GM12878 (cell line): ENCODE measurements around the gene TMEM132D. TPM values are rescaled to one million over a fixed set of nuclear protein-coding genes. Genes with fewer than 3 reads are reported as not detected.

ENCODE experiments used
- ATAC-seq: fragments of 200-7000 bp; cut with Tn5 transposase; 3 replicates; pipeline ENCODE4 v1.9.1; 2020; ENCODE audit warnings: mild to moderate bottlenecking, moderate library complexity
- BruUV-seq: library from RNA; stranded (reverse); fragments of 400-500 nt; replicated peaks from 2 replicates; lab custom pipeline; 2021; lab: Mats Ljungman, UMichigan
- CTCF ChIA-PET: fragments of 300-600 bp; sonication (Branson Sonifier 250); formaldehyde crosslinking; extraction: SDS; loops from one replicate; lab custom pipeline; 2021; ENCODE audit warnings: inconsistent platforms; lab: Yijun Ruan, JAX
- POLR2A ChIA-PET: fragments of 350-600 bp; formaldehyde crosslinking; extraction: SDS; loops from one replicate; lab custom pipeline; 2021; ENCODE audit warnings: inconsistent platforms; lab: Charles Lee
- RAD21 ChIA-PET: fragments of 300-600 bp; sonication (Branson Sonifier 250); formaldehyde crosslinking; loops from one replicate; lab custom pipeline; 2023; ENCODE audit warnings: antibody characterized with exemption; ENCODE audit not compliant: unreplicated experiment; lab: Charles Lee
- SMC1A ChIA-PET: fragments of 300-600 bp; sonication (Branson Sonifier 250); formaldehyde crosslinking; loops from one replicate; lab custom pipeline; 2023; ENCODE audit not compliant: unreplicated experiment, uncharacterized antibody; lab: Charles Lee
- DNase-seq: peaks from one replicate; pipeline ENCODE4 v3.0.0-alpha.2; 2011; ENCODE audit warnings: low read depth, low spot score
- FAIRE-seq: peaks from 3 replicates; lab custom pipeline; 2011; peaks lifted over from hg19 to GRCh38; lab: Jason Lieb, UNC
- H2AFZ ChIP-seq: 2 replicates; pipeline ENCODE4 v1.6.0; 2011; ENCODE audit warnings: low read depth, low read length, control low read depth; ENCODE audit not compliant: control insufficient read depth
- H3K27ac ChIP-seq: 2 replicates; pipeline ENCODE4 v1.5.1; 2011; ENCODE audit warnings: control low read depth; ENCODE audit not compliant: control insufficient read depth, insufficient read depth
- H3K27me3 ChIP-seq, 2 experiments: replicated peaks in 1 of 2; 2 replicates each; pipeline versions ENCODE4 v1.6.0 to v1.6.1; 2011; ENCODE audit warnings: low read length in 1 of 2; ENCODE audit not compliant: control insufficient read depth in 2 of 2, insufficient read depth in 2 of 2
- H3K36me3 ChIP-seq, 2 experiments: 2 replicates each; pipeline ENCODE4 v1.5.1; 2011; ENCODE audit warnings: low read length in 1 of 2; ENCODE audit not compliant: control insufficient read depth in 2 of 2, insufficient read depth in 2 of 2
- H3K4me1 ChIP-seq: 2 replicates; pipeline ENCODE4 v1.6.1; 2011; ENCODE audit warnings: mild to moderate bottlenecking, low read length, moderate library complexity, mixed read lengths; ENCODE audit not compliant: control insufficient read depth, insufficient read depth
- H3K4me2 ChIP-seq: 2 replicates; pipeline ENCODE4 v1.6.0; 2011; ENCODE audit warnings: control low read depth; ENCODE audit not compliant: control insufficient read depth, insufficient read depth
- H3K4me3 ChIP-seq: fragments of 200-600 bp; sonication (generic); 2 replicates; pipeline ENCODE4 v1.5.1; 2016
- H3K79me2 ChIP-seq: 2 replicates; pipeline ENCODE4 v1.6.0; 2011; ENCODE audit warnings: low read length; ENCODE audit not compliant: control insufficient read depth, insufficient read depth
- H3K9ac ChIP-seq: 2 replicates; pipeline ENCODE4 v1.8.0; 2011; ENCODE audit warnings: low read length, control low read depth, mixed read lengths; ENCODE audit not compliant: control insufficient read depth, insufficient read depth
- H3K9me3 ChIP-seq: replicated peaks from 3 replicates; pipeline ENCODE4 v1.5.1; 2011; ENCODE audit warnings: mild to moderate bottlenecking, low read length; ENCODE audit not compliant: control insufficient read depth, insufficient read depth
- H4K20me1 ChIP-seq: 2 replicates; pipeline ENCODE4 v1.6.0; 2011; ENCODE audit not compliant: control insufficient read depth, insufficient read depth
- BCL11A ChIP-seq: IDR thresholded peaks from 2 replicates; pipeline ENCODE4 v1.6.1; 2011; ENCODE audit warnings: low read depth, low read length
- BMI1 ChIP-seq: fragments of 450-650 bp; IDR thresholded peaks from 2 replicates; pipeline ENCODE4 v1.6.1; 2016; ENCODE audit warnings: mild to moderate bottlenecking, moderate library complexity, borderline replicate concordance
- CBX5 ChIP-seq: sonication (generic); IDR thresholded peaks from 2 replicates; pipeline ENCODE4 v1.6.1; 2016; ENCODE audit warnings: low read depth, moderate library complexity, mild to moderate bottlenecking, inconsistent platforms
- CHD4 ChIP-seq: fragments of 200-600 bp; sonication (generic); IDR thresholded peaks from 2 replicates; pipeline ENCODE4 v1.6.1; 2016; ENCODE audit warnings: mild to moderate bottlenecking
- IKZF2 ChIP-seq, 2 experiments: fragments of 450-650 bp; IDR thresholded peaks; 2 replicates each; pipeline ENCODE4 v1.6.1; 2017; ENCODE audit warnings: mild to moderate bottlenecking in 2 of 2, moderate library complexity in 2 of 2
- JUNB ChIP-seq: IDR thresholded peaks from 2 replicates; pipeline ENCODE4 v1.6.1; 2016; ENCODE audit warnings: antibody characterized with exemption, mild to moderate bottlenecking
- LARP7 ChIP-seq: fragments of 450-650 bp; IDR thresholded peaks from 2 replicates; pipeline ENCODE4 v1.6.1; 2017; ENCODE audit warnings: mild to moderate bottlenecking
- MEF2A ChIP-seq: IDR thresholded peaks from 2 replicates; pipeline ENCODE4 v1.6.1; 2011; ENCODE audit warnings: low read depth, mild to moderate bottlenecking, low read length, moderate library complexity; ENCODE audit not compliant: insufficient read depth
- MEF2B ChIP-seq: fragments of 450-650 bp; IDR thresholded peaks from 2 replicates; pipeline ENCODE4 v1.6.1; 2018; ENCODE audit warnings: mild to moderate bottlenecking, moderate library complexity; ENCODE audit not compliant: partially characterized antibody, poor library complexity, severe bottlenecking
- PAX5 ChIP-seq: IDR thresholded peaks from 2 replicates; pipeline ENCODE4 v1.6.1; 2011; ENCODE audit warnings: low read depth, low read length, borderline replicate concordance
- POU2F2 ChIP-seq: IDR thresholded peaks from 3 replicates; pipeline ENCODE4 v1.6.1; 2011; ENCODE audit warnings: low read depth, mild to moderate bottlenecking, low read length, borderline replicate concordance
- RUNX3 ChIP-seq: IDR thresholded peaks from 2 replicates; pipeline ENCODE4 v1.6.1; 2012; ENCODE audit warnings: low read length, inconsistent platforms
- WRNIP1 ChIP-seq: IDR thresholded peaks from 2 replicates; pipeline ENCODE4 v1.6.1; 2011; ENCODE audit warnings: low read depth, low read length, improper control_type of control experiment, borderline replicate concordance
- WGBS: methylation state at CpG from one replicate; pipeline ENCODE4 v1.1.6; 2016; ENCODE audit warnings: low lambda C conversion rate; ENCODE audit not compliant: insufficient replicate concordance, insufficient coverage; ENCODE audit errors: missing lambda C conversion rate; 5-methylcytosine and 5-hydroxymethylcytosine counted together
- in situ Hi-C: fragments of 300-500 bp; cut with MboI; formaldehyde crosslinking; loops from 9 replicates; pipeline ENCODE4 v1.14.3; 2018; ENCODE audit warnings: mixed read lengths
- intact Hi-C: fragments of 100-400 bp; cut with micrococcal nuclease; formaldehyde crosslinking; loops from one replicate; pipeline ENCODE4 v1.14.2; 2022; ENCODE audit not compliant: unreplicated experiment
- polyA plus RNA-seq, 11 experiments: library from polyadenylated mRNA; depleted of rRNA in 4 of 11; unstranded in 6 of 11; stranded (reverse) in 5 of 11; fragments of >200 nt; fragmentation: Nextera tagmentation in 4 of 11; fragmentation: Illumina TruSeq in 1 of 11; extraction: Ambion mirVana in 4 of 11; extraction: Trizol in 1 of 11; gene quantifications; 1 replicate in 1 of 11; 2 replicates in 10 of 11; pipeline versions ENCODE4 v1.2.1 to v1.2.3, GENCODE V29; 2011 to 2016; ENCODE audit warnings: inconsistent platforms in 2 of 11, missing spikeins in 2 of 11, low read depth in 1 of 11
- total RNA-seq, 4 experiments: library from RNA; depleted of rRNA in 3 of 4; stranded (reverse); fragments of >200 nt in 3 of 4; fragmentation: Illumina TruSeq in 1 of 4; extraction: Trizol in 1 of 4; gene quantifications; 2 replicates each; pipeline versions ENCODE4 v1.2.1 to v1.2.3, GENCODE V29; 2013 to 2021
- TF ChIP-seq, protein P1 (sequence below): IDR thresholded peaks from 2 replicates; pipeline ENCODE4 v1.6.1; 2011; ENCODE audit warnings: mild to moderate bottlenecking, low read depth, low read length, moderate library complexity; ENCODE audit not compliant: insufficient replicate concordance
- TF ChIP-seq, protein P2 (sequence below): fragments of 450-650 bp; IDR thresholded peaks from 2 replicates; pipeline ENCODE4 v1.6.1; 2017; ENCODE audit warnings: mild to moderate bottlenecking

The TMEM132D gene
- total and polyA plus RNA-seq, 10 of the 15 experiments (the other 5 are each of a cell fraction or from before 2014, with no cell fraction given) = under 0.01 to 0.12 (median 0.02) TPM; not detected in 3

DNA sequence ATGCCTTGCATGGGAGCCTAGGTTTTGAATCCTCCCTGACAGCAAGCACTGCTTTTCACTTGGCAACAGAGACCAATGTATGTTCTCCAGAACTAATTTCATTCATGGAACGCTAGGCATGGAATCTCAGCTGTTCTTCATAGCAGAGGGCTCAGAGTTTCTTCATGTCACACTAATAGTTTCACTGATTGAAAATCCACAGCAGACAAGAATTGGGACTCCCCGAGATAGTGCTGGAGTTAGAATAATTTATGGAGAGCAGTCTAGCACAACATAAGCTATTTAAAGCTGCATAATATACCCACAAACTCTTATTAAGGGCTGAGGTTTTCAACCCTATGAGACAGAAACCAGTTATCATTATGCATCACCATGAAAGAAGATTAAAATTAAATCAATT is 342.5 kb downstream of the TMEM132D start:
- WGBS = 0% methylated on average over 2 of the region's 2 CpGs
- intact Hi-C loops = no loop called here

More for the DNA sequence above, 342.5 kb downstream of the TMEM132D start:
- CTCF ChIA-PET = no interaction called here
- BruUV-seq = no TSS peak
- H3K9ac ChIP-seq = no peak overlapping the region
- DNase-seq = peak; percentile 5
- no peaks in the 10 kb centered on the region for H3K27me3 ChIP-seq
- SMC1A ChIA-PET = no interaction called here
- H3K4me1 ChIP-seq = no peaks in the 10 kb centered on the region
- H2AFZ ChIP-seq = no peak overlapping the region
- FAIRE-seq = no peak
- in situ Hi-C loops = no loop called here
- POLR2A ChIA-PET = no interaction called here
- H3K4me3 ChIP-seq = no peak overlapping the region
- no peak; the same call in 2 of the 3 replicates for ATAC-seq
- no peak overlapping the region for H3K4me2 ChIP-seq
- no peaks in the 10 kb centered on the region for H4K20me1 ChIP-seq
- no peaks in the 10 kb centered on the region for H3K9me3 ChIP-seq
- no peaks in the 10 kb centered on the region for H3K36me3 ChIP-seq
- no peak overlapping the region for H3K27ac ChIP-seq
- TF ChIP-seq BCL11A (0 out of 2 replicates have a peak, but pooled peaks have one; percentile 17), PAX5 (no peak), MEF2B (peak; percentile 23), CHD4 (no peak), WRNIP1 (no peak), CBX5 (no peak), LARP7 (no peak), BMI1 (no peak), MEF2A (0 out of 2 replicates have a peak, but pooled peaks have one; percentile 14), RUNX3 (peak; percentile 56; the same call in 1 of the 2 replicates), IKZF2 (IDR thresholded peaks at IDR 0.05) (no peak), JUNB (no peak), POU2F2 (no peak)
- TF ChIP-seq, protein P1, sequence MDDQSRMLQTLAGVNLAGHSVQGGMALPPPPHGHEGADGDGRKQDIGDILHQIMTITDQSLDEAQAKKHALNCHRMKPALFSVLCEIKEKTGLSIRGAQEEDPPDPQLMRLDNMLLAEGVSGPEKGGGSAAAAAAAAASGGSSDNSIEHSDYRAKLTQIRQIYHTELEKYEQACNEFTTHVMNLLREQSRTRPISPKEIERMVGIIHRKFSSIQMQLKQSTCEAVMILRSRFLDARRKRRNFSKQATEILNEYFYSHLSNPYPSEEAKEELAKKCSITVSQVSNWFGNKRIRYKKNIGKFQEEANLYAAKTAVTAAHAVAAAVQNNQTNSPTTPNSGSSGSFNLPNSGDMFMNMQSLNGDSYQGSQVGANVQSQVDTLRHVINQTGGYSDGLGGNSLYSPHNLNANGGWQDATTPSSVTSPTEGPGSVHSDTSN = no peak
- TF ChIP-seq, protein P2, sequence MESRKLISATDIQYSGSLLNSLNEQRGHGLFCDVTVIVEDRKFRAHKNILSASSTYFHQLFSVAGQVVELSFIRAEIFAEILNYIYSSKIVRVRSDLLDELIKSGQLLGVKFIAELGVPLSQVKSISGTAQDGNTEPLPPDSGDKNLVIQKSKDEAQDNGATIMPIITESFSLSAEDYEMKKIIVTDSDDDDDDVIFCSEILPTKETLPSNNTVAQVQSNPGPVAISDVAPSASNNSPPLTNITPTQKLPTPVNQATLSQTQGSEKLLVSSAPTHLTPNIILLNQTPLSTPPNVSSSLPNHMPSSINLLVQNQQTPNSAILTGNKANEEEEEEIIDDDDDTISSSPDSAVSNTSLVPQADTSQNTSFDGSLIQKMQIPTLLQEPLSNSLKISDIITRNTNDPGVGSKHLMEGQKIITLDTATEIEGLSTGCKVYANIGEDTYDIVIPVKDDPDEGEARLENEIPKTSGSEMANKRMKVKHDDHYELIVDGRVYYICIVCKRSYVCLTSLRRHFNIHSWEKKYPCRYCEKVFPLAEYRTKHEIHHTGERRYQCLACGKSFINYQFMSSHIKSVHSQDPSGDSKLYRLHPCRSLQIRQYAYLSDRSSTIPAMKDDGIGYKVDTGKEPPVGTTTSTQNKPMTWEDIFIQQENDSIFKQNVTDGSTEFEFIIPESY = no peak
- RAD21 ChIA-PET = no interaction called here
- H3K79me2 ChIP-seq = no peaks in the 10 kb centered on the region
